HEK293T (cell line): Measurements from ENCODE around the gene CASZ1.

Source experiments
- ARNT ChIP-seq: fragments of 450-650 bp; IDR thresholded peaks from 2 replicates; pipeline ENCODE4 v1.6.1; 2017; ENCODE audit warnings: mild to moderate bottlenecking
- BHLHE40 ChIP-seq: fragments of 450-650 bp; IDR thresholded peaks from 2 replicates; pipeline ENCODE4 v1.6.1; 2016; ENCODE audit warnings: mild to moderate bottlenecking, moderate library complexity, borderline replicate concordance
- ELF4 ChIP-seq: fragments of 450-650 bp; IDR thresholded peaks from 2 replicates; pipeline ENCODE4 v1.6.1; 2017; ENCODE audit warnings: antibody characterized with exemption
- FOXA1 ChIP-seq: fragments of 450-650 bp; IDR thresholded peaks from 2 replicates; pipeline ENCODE4 v1.6.1; 2016; ENCODE audit warnings: mild to moderate bottlenecking
- FOXM1 ChIP-seq: fragments of 450-650 bp; IDR thresholded peaks from 2 replicates; pipeline ENCODE4 v1.6.1; 2017; ENCODE audit warnings: mild to moderate bottlenecking, borderline replicate concordance
- HDGF ChIP-seq: fragments of 450-650 bp; IDR thresholded peaks from 2 replicates; pipeline ENCODE4 v1.6.1; 2017; ENCODE audit warnings: antibody characterized with exemption, borderline replicate concordance
- PKNOX1 ChIP-seq: fragments of 450-650 bp; IDR thresholded peaks from 2 replicates; pipeline ENCODE4 v1.6.1; 2016
- SP1 ChIP-seq: fragments of 450-650 bp; IDR thresholded peaks from 2 replicates; pipeline ENCODE4 v1.6.1; 2017
- SUZ12 ChIP-seq: fragments of 450-650 bp; IDR thresholded peaks from 2 replicates; pipeline ENCODE4 v1.6.1; 2016; ENCODE audit warnings: mild to moderate bottlenecking
- TARDBP ChIP-seq: fragments of 450-650 bp; IDR thresholded peaks from 2 replicates; pipeline ENCODE4 v1.6.1; 2016
- ZNF384 ChIP-seq: fragments of 450-650 bp; IDR thresholded peaks from 2 replicates; pipeline ENCODE4 v1.6.1; 2016

GRCh38 chr1:10706376-10706913, 90.0 kb downstream of the CASZ1 start:
- TF ChIP-seq HDGF (no peak), TARDBP (no peak), SUZ12 (no peak), FOXM1 (no peak), FOXA1 (no peak), SP1 (no peak), ARNT (no peak), ZNF384 (no peak), BHLHE40 (no peak), PKNOX1 (no peak), ELF4 (no peak)
